HG03342 (cell line): ENCODE results near the gene CRPPA.

Experiments
- ATAC-seq: cut with Tn5 transposase; IDR thresholded peaks from one replicate; pipeline ENCODE4 v1.9.1; 2021; ENCODE audit warnings: mild to moderate bottlenecking, moderate library complexity; ENCODE audit not compliant: unreplicated experiment

Gene CRPPA

DNA sequence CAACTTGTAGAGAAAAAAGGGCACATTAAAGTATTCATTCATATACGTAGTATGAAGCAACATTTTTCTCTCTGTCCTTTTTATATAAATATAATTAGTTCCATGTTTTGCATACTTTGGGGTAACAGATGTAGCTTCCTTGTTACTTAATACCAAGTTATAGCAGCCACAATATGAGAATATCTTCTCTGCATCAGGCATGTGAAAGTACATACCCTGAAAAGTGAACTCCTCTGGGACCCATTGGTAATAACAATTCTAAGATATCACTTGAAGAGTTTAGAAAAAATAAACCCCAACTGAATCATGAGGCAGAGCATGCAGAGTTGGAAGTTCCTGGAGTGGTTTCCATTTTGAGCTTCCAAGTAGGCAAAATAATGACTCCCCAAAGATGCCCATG is 2.4 kb upstream of the CRPPA start:
- ATAC-seq: no peak

DNA sequence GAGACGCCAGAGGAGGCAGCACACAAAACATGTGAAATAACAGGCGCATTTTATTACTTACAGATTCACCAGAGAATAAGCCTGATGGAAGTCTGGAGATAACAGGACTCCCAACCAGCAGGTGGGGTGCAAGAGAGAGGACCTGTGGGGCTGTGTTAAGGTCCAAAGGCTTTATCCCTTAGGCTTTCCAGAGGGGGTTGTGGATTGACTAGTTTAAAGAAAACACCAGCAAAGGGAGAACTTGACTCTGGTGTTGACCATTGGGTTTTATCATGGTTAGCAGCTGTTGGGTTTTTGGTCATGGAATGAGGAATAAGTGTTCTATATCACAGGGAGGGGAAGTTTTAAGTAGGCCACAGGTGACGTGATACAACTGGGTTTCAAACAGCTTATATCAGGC is 1.6 kb upstream of the CRPPA start:
- ATAC-seq: no peak

DNA sequence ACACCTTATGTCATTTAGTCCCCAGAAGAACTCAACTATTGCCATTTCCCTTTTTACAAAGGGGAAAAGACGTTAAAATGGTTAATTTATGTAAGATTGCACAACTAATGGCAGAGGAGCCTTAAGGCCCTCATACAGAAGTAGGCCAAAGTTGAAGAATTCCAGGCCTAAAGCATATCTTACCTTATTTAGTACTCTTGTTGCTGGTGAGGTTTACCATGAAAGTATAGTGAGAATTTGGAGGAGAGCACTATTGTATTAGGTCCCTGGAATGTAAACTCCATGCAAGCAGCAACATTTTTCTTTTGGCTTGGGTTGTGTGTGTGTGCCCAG is 731 bp upstream of the CRPPA start:
- ATAC-seq: no peak

DNA sequence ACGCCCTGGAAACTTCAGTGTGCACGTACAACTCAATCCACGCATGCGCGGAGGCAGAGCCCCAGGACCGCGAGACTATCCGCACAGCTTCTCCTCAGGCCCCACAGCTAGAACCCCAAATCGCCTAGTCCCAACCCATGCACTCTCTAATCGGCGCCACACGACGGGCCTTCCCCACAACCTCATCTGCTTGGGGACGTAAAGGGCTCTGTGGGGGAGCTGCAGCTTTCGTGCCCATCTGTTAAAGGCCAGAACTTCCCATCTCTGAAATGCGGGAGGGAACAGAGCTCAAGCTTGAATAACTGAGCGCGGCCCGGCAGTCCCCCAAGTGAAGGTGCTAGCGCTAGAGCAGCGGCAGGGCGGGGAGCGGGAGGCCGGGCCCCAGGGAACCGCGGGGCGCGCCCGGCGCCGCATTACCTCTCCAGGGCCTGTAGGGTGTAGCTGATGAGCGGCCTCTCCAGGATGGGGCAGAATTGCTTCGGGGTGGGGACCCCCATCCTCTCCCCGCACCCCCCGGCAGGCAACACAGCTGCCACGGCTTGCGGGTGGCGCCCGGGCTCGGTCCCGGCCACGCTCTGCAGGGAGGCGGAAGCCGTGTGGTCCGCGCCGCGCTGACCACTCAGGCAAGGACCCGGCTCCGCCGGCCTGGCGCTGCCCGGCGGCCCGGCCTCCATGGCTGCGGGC is 547 bp downstream of the CRPPA start:
- ATAC-seq: peak; percentile 83

DNA sequence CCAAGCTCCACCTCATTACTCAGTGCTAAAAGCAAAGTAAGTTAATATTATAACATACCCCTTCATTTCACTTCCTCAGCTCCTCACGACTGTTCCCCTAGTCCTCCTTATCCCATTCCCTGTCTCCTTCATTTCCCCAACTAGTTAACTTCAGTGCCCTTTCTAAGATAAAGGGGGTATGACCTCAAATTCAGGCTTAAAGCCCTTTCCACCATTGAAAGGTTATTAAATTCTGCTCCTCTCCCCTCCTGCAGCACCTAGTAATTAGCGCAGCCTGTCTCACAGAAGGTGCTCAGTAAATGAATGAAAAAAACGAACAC is 1.0 kb downstream of the CRPPA start:
- no peak for ATAC-seq

DNA sequence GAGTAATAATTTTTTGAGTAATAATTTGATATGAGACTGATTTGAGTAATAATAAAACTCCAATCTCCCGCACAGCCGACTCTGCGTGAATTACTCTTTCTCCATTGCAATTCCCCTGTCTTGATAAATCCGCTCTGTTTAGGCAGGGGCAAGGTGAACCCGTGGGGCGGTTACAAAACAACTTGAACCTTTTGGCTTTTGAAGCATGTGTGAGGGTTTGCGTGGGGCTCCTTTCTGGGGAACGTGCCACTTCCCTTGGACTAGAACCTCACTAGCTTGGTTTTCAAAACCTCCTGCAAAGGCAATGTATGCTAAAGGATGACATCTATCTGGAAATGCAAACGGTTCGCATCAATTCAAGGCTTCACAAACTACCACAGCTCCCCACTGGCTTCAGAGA is 1.5 kb downstream of the CRPPA start:
- no peak for ATAC-seq

DNA sequence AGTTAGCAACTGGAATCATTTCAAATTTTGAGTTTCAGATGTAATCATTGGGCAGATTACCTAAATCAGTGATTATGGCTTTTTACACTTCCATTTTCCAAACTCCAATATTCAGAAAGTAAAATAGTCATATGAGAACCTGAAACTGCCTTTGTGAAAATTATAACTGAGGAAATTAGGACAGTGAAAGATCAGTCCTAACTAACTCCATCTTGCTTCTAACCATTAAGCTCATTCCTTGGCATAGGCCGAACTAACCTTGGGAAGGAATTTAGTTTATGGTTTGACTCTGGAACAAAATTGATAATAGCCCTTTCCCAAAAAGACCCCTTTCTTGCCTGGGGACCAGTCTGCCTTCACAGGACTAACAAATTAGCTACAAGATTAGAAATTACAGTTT is 2.2 kb downstream of the CRPPA start:
- ATAC-seq: no peak

DNA sequence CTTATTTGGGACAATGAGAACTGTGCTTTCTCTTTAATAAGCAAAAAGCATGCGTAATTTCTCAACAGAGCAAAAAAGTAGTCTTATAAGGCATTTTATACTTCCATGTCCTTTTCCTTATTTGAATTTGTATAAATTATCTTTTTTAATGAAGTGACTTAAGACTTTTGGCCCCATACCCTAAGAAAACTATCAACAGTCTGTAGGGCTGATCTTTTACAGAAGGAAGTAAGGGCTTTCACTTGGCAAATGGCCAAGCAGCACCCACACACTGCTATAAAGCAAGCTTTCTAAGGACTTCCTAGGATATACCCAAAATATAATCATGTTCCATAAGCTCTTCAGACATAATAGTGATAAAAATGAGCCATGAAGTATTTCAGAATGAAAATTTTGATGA is 3.4 kb downstream of the CRPPA start:
- ATAC-seq: no peak

DNA sequence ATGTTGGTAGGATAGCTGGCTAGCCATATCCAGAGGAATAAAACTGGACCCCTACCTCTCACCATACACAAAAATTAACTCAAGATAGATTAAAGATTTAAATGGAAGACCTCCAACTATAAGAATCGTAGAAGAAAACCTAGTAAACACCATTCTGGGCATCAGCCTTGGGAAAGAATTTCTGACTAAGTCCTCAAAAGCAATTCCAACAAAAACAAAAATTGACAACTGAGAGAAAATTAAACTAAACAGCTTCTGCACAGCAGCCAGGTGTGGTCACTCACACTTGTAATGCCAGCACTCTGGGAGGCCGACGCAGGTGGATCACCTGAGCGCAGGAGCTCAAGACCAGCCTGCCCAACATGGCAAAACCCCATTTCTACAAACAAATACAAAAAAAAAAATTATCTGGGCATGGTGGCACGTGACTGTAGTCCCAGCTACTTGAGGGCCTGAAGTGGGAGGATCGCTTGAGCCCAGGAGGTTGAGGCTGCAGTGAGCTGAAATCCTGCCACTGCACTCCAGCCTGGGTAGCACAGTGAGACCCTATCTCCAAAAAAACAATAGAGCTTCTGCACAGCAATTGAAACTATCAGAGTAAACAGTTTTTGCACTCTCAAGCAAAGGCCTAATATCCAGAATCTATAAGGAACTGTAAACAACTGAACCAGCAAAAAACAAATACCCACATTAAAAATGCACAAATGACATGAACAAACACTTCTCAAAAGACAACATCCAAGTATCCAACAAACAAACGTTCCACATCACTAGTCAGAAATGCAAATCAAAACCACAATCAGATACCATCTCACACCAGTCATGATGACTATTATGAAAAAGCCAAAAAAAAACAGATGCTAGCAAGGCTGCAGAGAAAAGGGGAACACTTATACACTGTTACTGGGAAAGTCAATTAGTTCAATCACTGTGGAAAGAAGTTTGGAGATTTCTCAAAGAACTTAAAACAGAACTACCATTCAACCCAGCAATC is 4.8 kb downstream of the CRPPA start:
- ATAC-seq: no peak

DNA sequence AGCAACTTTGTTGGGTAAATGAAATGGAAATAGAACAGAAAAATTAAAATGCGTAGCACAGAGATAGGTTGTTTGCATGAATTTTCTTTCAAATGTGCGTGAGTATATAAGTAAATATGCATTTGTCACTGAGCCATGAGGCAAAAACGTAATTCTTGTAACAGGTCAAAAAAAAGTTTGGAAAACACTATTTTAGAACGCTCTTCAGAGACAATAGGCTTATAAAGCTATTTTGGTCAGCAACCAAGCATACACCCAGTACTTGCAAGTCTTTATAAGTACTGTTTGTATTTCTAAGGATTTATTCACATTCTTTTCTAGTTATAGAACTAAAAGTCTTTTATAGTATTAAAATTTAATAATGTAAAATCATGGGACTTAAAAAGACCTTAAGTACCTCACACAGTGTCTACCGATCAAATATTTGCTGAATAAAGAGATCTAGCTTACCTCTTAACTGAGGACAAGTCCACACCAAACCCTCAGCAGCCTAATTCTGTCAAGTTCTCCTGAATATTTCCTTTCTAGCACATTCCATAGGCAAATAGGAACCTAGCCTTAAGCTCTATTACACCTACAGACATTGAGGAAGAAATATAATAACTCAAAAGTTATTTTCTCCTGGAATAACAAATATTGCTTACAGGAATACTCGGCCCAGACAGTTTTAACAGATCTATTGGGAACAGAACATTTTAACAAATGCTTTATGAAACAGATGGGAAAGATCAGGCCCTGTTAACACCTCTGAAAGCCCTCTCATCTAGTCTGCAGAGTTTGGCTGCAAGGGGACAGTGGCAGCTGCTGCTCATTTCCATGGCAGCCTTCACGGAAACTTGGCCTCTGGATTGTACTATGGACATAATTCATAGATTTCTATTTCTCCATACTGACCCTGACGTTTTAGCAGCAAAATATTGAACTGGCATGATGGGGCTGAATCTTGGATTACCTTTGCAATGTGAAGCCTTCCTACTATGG is 8.8 kb downstream of the CRPPA start:
- ATAC-seq: no peak

DNA sequence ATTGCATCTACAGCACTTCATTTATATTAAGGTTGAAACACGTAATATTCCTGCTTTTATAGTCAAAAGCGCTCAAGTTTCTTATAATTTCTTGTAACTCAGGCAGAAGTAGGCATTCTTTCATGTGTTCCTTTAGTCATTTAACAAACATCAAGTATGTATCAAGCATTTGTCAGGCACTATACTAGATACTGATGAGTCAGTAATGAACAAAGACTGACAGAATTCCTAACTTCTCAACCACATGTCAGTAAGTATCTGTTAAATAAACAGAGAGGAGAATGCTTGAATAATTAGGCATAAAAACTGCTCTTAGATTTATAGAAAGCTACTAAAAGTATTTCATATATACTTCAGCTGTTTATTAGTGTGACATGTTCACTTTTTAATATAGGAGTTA is 9.9 kb downstream of the CRPPA start:
- no peak for ATAC-seq

DNA sequence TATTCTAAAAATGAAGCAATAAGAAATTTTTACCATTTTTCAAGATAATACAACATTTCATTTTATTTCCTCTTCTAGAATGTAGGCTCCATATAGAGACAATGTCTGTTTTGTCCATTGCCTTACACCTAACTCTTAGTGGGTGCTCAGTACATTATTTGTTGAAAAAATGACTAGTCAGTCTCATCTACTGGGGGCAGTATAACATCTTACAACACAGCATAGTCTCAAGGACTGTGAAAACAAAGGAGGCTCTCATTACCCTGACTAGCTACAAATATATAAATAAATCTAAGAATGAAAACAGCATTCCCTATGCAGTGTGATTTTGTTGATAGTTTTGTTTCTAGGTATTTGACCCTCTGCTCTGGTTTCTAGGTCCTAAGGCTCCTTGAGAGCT is 11.6 kb downstream of the CRPPA start:
- ATAC-seq: no peak

DNA sequence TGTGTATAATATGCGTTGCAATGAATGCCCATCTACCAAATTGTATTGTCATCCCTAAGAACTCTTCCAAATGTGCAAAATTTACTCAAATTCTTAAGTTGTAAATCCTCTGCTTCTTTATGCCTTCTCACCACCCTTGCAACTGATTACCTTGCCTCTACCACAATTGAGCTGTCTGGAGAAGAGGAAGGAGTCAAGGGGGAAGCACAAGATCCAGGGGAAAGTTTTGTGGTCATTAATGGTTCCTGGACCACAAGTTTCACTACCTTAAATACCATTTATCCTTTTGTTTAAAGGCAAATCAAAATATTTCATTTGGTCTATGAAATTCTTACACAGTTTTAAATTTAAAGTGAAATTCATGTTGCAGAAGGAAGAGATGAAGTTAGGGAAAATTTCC is 16.7 kb downstream of the CRPPA start:
- no peak for ATAC-seq

DNA sequence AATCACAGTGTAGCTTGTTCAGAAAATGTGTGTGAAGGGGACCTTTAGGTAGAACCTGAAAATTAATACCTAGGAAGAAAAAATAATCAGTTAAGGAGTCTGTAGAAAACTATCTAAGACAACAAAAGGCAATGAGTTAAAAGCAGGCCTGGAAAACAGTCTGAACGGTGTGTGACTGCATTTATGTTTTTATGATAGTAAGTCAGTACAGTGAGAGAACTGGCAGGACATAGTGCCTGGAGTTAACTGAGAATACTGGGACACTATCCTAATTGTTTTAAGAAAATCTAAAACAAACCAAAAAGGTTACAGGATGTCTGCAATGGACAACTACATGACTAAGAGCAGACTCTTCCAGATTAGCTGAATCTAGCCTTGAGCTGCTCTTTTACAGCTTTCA is 17.9 kb downstream of the CRPPA start:
- ATAC-seq: no peak

DNA sequence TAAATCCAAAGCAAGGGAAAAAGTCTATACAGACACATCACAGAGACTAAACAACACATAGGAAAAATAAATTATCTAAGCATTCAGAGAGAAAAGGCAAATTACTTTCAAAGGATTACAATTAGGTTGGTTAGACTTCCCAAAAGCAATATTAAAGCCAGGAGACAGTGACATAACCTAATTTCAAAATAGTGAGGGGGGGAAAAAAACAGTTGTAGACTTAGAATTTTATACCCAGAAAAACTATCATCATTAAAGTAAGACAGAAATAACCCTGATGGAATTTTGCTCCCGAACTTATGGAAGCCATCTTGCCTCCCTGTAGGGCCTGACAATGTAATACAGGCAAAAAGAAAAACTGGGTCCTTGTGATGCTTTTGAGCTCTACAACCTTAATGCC is 18.4 kb downstream of the CRPPA start:
- no peak for ATAC-seq

DNA sequence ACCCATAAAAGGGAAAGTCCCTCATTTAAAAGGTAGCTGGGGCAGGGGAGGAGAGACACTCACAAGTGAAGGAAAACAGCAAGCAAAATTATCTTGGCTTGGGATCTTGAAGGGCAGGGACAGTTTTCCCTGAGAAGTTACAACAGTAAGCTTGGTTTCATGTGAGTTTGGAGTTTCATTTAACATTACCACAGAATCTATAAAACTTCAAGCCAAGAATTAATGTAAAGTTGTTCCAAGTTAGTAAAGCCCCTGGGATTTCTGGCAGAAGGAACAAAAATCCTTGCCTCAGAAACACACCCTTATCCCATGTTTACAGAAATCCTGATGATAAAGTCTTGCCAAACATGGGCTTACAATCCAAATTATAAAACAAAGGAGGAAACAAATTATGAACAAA is 19.2 kb downstream of the CRPPA start:
- ATAC-seq: no peak

DNA sequence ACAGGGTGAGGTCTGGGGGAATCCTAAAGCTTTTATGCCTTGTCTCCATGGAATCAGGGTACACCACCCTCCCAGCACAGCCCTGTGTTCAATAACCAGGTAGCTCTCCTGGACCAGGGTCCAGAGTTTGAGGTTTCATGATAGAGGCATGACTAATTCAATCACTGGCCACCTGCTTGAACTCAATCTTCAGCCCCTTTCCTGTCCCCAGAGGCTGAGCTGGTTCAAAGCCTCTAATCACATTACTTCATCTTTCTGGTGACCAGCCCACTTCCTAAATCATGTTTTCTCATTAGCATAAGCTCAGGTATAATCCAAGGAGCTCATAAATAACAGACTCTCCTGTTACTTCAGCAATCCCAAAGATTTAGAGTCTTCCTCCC is 20.5 kb downstream of the CRPPA start:
- ATAC-seq: no peak

DNA sequence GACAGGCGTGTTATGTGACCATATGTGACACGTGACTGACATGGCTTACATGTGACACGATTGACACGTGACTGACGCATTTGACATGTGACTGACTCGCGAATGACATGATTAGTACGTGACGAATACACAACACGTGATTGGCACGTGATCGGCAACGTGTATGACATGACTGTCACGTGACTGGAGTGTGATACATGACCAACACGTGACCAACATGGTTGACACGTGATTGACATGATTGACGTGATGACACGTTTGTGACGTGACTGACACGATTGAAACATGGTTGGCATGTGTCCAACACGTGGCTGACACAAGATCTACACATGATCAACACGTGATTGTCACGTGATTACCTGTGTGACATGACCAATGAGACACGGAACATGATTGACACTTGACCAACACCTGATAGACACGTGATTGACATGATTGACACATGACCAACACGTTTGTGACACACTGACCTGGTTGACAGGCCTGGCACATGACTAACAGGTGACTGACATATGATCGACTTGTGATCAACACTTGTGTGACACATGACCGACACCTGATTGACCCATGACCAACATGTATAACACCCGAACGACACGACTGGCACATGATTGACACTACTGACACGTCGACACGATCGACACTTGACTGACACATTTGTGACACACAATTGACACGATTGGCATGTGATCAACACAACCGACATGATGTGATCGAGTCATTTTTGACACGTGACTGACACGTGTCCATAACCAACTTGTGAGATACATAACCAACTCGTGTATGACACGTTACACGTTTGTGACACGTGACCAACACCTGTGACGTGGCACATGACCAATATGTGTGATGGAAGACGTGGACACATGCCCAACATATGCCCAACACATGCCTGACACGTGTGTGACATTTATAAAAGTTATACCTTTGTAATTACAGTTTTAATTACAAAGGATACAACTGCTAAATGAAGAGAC is 21.1 kb downstream of the CRPPA start:
- ATAC-seq: no peak

DNA sequence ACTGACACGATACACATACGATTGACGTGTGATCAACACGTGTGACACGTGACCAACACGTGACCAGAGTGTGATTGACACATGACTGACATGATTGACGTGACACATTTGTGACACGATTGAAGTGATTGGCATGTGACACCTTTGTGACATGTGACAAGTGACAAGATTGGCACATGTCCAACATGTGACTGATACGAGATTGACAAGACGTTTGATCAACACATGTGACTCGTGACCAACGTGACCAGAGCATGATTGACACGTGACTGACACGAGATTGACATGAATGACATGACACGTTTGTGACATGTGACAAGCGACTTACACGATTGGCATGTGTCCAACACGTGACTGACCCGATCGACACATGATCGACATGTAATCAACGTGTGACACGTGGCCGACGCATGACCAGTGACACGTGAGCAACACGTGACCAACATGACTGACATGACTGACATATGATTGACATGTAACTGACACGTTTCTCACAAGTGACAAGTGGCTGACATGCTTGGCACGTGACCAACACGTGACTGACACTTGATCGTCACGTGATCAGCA is 22.0 kb downstream of the CRPPA start:
- ATAC-seq: no peak
